HG03521 (cell line): ENCODE results near the gene TMEM47.

Source experiments
- ATAC-seq: cut with Tn5 transposase; IDR thresholded peaks from one replicate; pipeline ENCODE4 v1.9.1; 2021; ENCODE audit warnings: mild to moderate bottlenecking, moderate library complexity; ENCODE audit not compliant: unreplicated experiment

The TMEM47 gene

GRCh38 chrX:34586346-34586911 lies 70.7 kb downstream of the TMEM47 start:
- ATAC-seq = no peak

DNA sequence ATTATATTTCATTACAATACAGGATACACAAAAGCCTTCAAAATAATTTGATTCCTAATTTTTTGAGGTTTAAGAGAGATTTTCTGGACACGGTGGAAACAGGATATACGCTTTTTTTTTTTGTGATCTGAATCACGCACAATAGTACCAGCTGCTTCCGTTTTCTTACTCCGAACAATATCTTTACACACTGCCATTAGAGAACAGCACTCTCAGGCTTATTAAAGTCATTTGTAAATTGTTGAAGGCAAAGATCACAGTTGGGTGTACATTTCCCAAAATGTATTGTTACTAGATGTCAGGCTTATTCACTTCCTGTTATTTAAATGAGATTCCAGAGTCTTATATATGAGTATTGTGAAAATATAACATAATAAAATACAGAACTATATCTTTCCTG lies 71.5 kb downstream of the TMEM47 start:
- no peak for ATAC-seq

DNA sequence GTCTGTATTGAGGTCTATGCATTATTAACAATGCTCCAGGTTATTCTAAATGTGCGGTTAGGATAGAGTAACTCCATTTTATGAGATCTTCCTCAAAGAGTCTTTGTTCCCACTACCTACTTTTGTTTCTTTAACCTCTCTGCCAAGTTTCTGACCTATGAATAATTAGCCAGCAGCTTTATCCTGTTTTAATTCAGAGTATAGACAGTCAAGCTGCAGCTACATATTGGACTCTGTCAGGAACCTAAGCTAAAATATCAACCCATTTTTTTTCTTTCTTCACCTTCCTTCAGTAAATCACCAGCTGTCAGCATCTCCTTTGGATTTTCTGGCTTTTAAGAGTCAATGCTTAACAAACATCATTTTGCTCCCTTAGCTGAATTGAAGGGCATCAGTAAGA lies 72.3 kb downstream of the TMEM47 start:
- ATAC-seq = no peak

- no peak for ATAC-seq
These were observed 77.0 kb downstream of the TMEM47 start for GRCh38 chrX:34580069-34580468.

- no peak for ATAC-seq
These were observed 78.8 kb downstream of the TMEM47 start for GRCh38 chrX:34578237-34578636.
